B cell (primary cell): Measurements from ENCODE around the gene RIPK1. TPM values are rescaled to one million over a fixed set of nuclear protein-coding genes. Genes with fewer than 3 reads are reported as not detected.

ENCODE experiments used
- ATAC-seq: fragments of 200-7000 bp; cut with Tn5 transposase; one replicate; pipeline ENCODE4 v1.10.0; 2021; ENCODE audit warnings: low read depth, mild to moderate bottlenecking, moderate number of reproducible peaks, moderate library complexity
- CTCF ChIA-PET: fragments of 350-600 bp; sonication (Branson Sonifier 250); formaldehyde crosslinking; loops from one replicate; lab custom pipeline; 2021; ENCODE audit warnings: antibody characterized with exemption, inconsistent platforms; lab: Charles Lee
- POLR2A ChIA-PET: fragments of 350-600 bp; sonication (Branson Sonifier 250); formaldehyde crosslinking; loops from one replicate; lab custom pipeline; 2021; ENCODE audit warnings: antibody characterized with exemption; lab: Charles Lee
- DNase-seq: peaks from one replicate; pipeline ENCODE4 v3.0.0; 2013
- H2AFZ ChIP-seq: 2 replicates; pipeline ENCODE4 v1.6.1; 2012; ENCODE audit warnings: mild to moderate bottlenecking, low read depth, low read length; ENCODE audit not compliant: insufficient read depth, poor library complexity, severe bottlenecking
- H3K27ac ChIP-seq, 2 donors: 1 replicate in 1 of 2; 2 replicates in 1 of 2; pipeline ENCODE4 v1.5.1; 2012 to 2013; ENCODE audit warnings: low read length in 2 of 2, mild to moderate bottlenecking in 2 of 2, moderate library complexity in 1 of 2
- H3K27me3 ChIP-seq, 4 experiments: fragments of 200-600 bp in 1 of 4; sonication (generic) in 1 of 4; replicated peaks in 1 of 4; 1 replicate in 2 of 4; 2 replicates in 2 of 4; pipeline versions ENCODE4 v1.6.1 to v1.7.0; 2013 to 2016; ENCODE audit warnings: low read length in 3 of 4, mild to moderate bottlenecking in 2 of 4, mixed read lengths in 1 of 4, moderate library complexity in 1 of 4; ENCODE audit not compliant: insufficient read depth in 4 of 4, control insufficient read depth in 3 of 4; ENCODE audit errors: control extremely low read depth in 1 of 4
- H3K36me3 ChIP-seq, 2 experiments: replicated peaks in 1 of 2; 1 replicate in 1 of 2; 2 replicates in 1 of 2; pipeline versions ENCODE4 v1.6.1 to v1.7.1; 2013; ENCODE audit warnings: low read length in 1 of 2; ENCODE audit not compliant: insufficient read depth in 2 of 2, control insufficient read depth in 1 of 2; ENCODE audit errors: control extremely low read depth in 1 of 2, extremely low read depth in 1 of 2
- H3K4me1 ChIP-seq, 2 donors: fragments of 200-600 bp in 1 of 2; sonication (generic) in 1 of 2; 1 replicate in 1 of 2; 2 replicates in 1 of 2; pipeline versions ENCODE4 v1.5.1 to v1.6.1; 2013 to 2017; ENCODE audit warnings: low read length in 2 of 2; ENCODE audit not compliant: control insufficient read depth in 2 of 2, insufficient read depth in 2 of 2
- H3K4me2 ChIP-seq: replicated peaks from 2 replicates; pipeline ENCODE3; 2012; ENCODE audit warnings: mild to moderate bottlenecking, low read depth, low read length; ENCODE audit not compliant: poor library complexity, severe bottlenecking
- H3K4me3 ChIP-seq, 5 experiments: fragments of 200-600 bp in 1 of 5; sonication (generic) in 1 of 5; 1 replicate in 3 of 5; 2 replicates in 2 of 5; pipeline versions ENCODE4 v1.5.1 to v1.7.0; 2011 to 2016; ENCODE audit warnings: low read length in 4 of 5, mild to moderate bottlenecking in 4 of 5, low read depth in 2 of 5, control low read depth in 1 of 5, moderate library complexity in 1 of 5; ENCODE audit not compliant: insufficient read depth in 1 of 5; ENCODE audit errors: control extremely low read depth in 1 of 5, extremely low read depth in 1 of 5
- H3K79me2 ChIP-seq: fragments of 200-600 bp; sonication (generic); one replicate; pipeline ENCODE4 v1.6.0; 2016; ENCODE audit warnings: low read length; ENCODE audit not compliant: control insufficient read depth, insufficient read depth
- H3K9ac ChIP-seq: fragments of 200-600 bp; sonication (generic); 2 replicates; pipeline ENCODE4 v1.6.1; 2017; ENCODE audit warnings: mild to moderate bottlenecking, low read length, moderate library complexity
- H3K9me3 ChIP-seq, 3 donors: one replicate each; pipeline versions ENCODE4 v1.6.1 to v1.7.1; 2013; ENCODE audit warnings: low read length in 2 of 3; ENCODE audit not compliant: control insufficient read depth in 2 of 3, insufficient read depth in 1 of 3; ENCODE audit errors: control extremely low read depth in 1 of 3
- H4K20me1 ChIP-seq: 2 replicates; pipeline ENCODE4 v1.6.0; 2012; ENCODE audit warnings: mild to moderate bottlenecking, low read length; ENCODE audit not compliant: insufficient read depth, control insufficient read depth, poor library complexity, severe bottlenecking
- H3K27ac Mint-ChIP-seq: one replicate; pipeline ENCODE4 v1.8.0; 2021; ENCODE audit warnings: mixed read lengths
- H3K27me3 Mint-ChIP-seq: one replicate; pipeline ENCODE4 v1.8.0; 2021; ENCODE audit warnings: mixed read lengths
- H3K4me1 Mint-ChIP-seq: one replicate; pipeline ENCODE4 v1.8.0; 2021; ENCODE audit warnings: mixed read lengths
- H3K4me3 Mint-ChIP-seq: one replicate; pipeline ENCODE4 v1.8.0; 2021; ENCODE audit warnings: mixed read lengths
- H3K9me3 Mint-ChIP-seq: one replicate; pipeline ENCODE4 v1.8.0; 2022; ENCODE audit warnings: mixed read lengths; ENCODE audit not compliant: insufficient read depth
- EZH2 ChIP-seq: IDR thresholded peaks from 2 replicates; pipeline ENCODE4 v1.6.1; 2012; ENCODE audit warnings: borderline replicate concordance, low read depth, mild to moderate bottlenecking, moderate library complexity, low read length; ENCODE audit not compliant: insufficient read depth, poor library complexity, severe bottlenecking
- WGBS: methylation state at CpG from one replicate; pipeline ENCODE4 v1.1.5; 2013; ENCODE audit warnings: missing lambda C conversion rate; ENCODE audit not compliant: insufficient coverage; 5-methylcytosine and 5-hydroxymethylcytosine counted together
- intact Hi-C: fragments of 100-400 bp; cut with micrococcal nuclease; formaldehyde crosslinking; loops from one replicate; pipeline ENCODE4 v1.10.0; 2022
- polyA plus RNA-seq: library from polyadenylated mRNA; depleted of rRNA; stranded (reverse); fragments of >200 nt; gene quantifications from 2 replicates; pipeline ENCODE4 v1.2.3, GENCODE V29; 2012
- total RNA-seq, 2 donors: library from RNA; stranded (reverse); fragments of 120-200 nt in 1 of 2; gene quantifications; 1 replicate in 1 of 2; 2 replicates in 1 of 2; pipeline versions ENCODE4 v1.2.3 to v1.2.4, GENCODE V29; 2013 to 2022
- TF ChIP-seq, protein P1 (sequence below): fragments of 200-600 bp; IDR thresholded peaks from one replicate; pipeline ENCODE4 v1.8.0; 2022; ENCODE audit warnings: antibody characterized with exemption, mild to moderate bottlenecking

RIPK1 gene
- total and polyA plus RNA-seq, 2 donors (not counting 1 experiment from before 2014, with no cell fraction given) = 7.3 to 26.2 TPM

DNA sequence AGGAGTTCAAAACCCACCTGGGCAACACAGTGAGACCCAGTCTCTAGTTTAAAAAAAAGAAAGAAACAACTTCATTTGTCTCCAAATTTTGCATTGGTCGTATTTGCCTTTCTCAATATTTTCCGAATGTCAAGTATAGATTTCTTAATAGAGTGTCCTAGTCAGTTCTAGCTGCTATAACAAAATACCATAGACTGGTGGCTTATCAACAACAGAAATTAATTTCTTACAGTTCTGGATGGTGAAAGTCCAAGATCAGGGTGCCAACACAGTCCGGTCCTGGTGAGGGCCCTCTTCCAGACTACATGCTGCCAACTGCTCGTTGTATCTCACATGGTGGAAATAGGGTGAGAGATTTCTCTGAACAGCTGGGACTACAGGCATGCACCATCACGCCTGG, 34.6 kb upstream of the RIPK1 start:
- no peak overlapping the region for H3K27ac Mint-ChIP-seq
- Histone ChIP-seq H2AFZ (no peak overlapping the region), H3K79me2 (no peaks in the 10 kb centered on the region), H3K27ac (no peak overlapping the region), H3K9ac (no peak overlapping the region), H3K4me1 (peaks cover under 1 to 2% of the 10 kb centered on the region in 2 donors), H3K36me3 (no peaks in the 10 kb centered on the region), H3K27me3 (no peaks in the 10 kb centered on the region), H4K20me1 (no peaks in the 10 kb centered on the region), H3K4me3 (no peak overlapping the region), H3K9me3 (no peaks in the 10 kb centered on the region), H3K4me2 (no peak overlapping the region)
- TF ChIP-seq, protein P1, sequence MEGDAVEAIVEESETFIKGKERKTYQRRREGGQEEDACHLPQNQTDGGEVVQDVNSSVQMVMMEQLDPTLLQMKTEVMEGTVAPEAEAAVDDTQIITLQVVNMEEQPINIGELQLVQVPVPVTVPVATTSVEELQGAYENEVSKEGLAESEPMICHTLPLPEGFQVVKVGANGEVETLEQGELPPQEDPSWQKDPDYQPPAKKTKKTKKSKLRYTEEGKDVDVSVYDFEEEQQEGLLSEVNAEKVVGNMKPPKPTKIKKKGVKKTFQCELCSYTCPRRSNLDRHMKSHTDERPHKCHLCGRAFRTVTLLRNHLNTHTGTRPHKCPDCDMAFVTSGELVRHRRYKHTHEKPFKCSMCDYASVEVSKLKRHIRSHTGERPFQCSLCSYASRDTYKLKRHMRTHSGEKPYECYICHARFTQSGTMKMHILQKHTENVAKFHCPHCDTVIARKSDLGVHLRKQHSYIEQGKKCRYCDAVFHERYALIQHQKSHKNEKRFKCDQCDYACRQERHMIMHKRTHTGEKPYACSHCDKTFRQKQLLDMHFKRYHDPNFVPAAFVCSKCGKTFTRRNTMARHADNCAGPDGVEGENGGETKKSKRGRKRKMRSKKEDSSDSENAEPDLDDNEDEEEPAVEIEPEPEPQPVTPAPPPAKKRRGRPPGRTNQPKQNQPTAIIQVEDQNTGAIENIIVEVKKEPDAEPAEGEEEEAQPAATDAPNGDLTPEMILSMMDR = no peak
- no peak for TF ChIP-seq EZH2
- peaks cover 6% of the 10 kb centered on the region for H3K4me1 Mint-ChIP-seq
- CTCF ChIA-PET = interaction anchor here (5.7 kb wide), 1 partner anchor 19 kb away, joined by 26 read pairs; no protein-coding TSS in a partner anchor
- H3K9me3 Mint-ChIP-seq = no peaks in the 10 kb centered on the region
- POLR2A ChIA-PET = no interaction called here
- peaks cover 32% of the 10 kb centered on the region for H3K27me3 Mint-ChIP-seq
- intact Hi-C loops = no loop called here
- 100% methylated on average over 3 of the region's 5 CpGs for WGBS
- ATAC-seq = no peak
- DNase-seq = no peak
- H3K4me3 Mint-ChIP-seq = no peak overlapping the region

GRCh38 chr6:3035397-3035796, 32.9 kb upstream of the RIPK1 start:
- H3K4me1 ChIP-seq = no peaks in the 10 kb centered on the region
- TF ChIP-seq EZH2 = no peak
- TF ChIP-seq, protein P1 = no peak
- no peaks in the 10 kb centered on the region for H3K9me3 ChIP-seq
- no peaks in the 10 kb centered on the region for H4K20me1 ChIP-seq
- Mint-ChIP-seq H3K27me3 (peaks cover 27% of the 10 kb centered on the region), H3K4me3 (no peak overlapping the region), H3K9me3 (no peaks in the 10 kb centered on the region), H3K4me1 (peaks cover 6% of the 10 kb centered on the region), H3K27ac (no peak overlapping the region)
- H2AFZ ChIP-seq = no peak overlapping the region
- intact Hi-C loops = no loop called here
- ChIA-PET CTCF (no interaction called here), POLR2A (no interaction called here)
- no peak overlapping the region for H3K4me2 ChIP-seq
- WGBS = 88% methylated on average over 3 of the region's 5 CpGs
- H3K9ac ChIP-seq = no peak overlapping the region
- ATAC-seq (no peak), DNase-seq (no peak)
- no peaks in the 10 kb centered on the region for H3K36me3 ChIP-seq
- H3K27me3 ChIP-seq = no peaks in the 10 kb centered on the region
- H3K79me2 ChIP-seq = no peaks in the 10 kb centered on the region
- H3K27ac ChIP-seq = no peak overlapping the region
- H3K4me3 ChIP-seq = no peak overlapping the region
